ENCODE measurements around the gene GPR160.

DNA sequence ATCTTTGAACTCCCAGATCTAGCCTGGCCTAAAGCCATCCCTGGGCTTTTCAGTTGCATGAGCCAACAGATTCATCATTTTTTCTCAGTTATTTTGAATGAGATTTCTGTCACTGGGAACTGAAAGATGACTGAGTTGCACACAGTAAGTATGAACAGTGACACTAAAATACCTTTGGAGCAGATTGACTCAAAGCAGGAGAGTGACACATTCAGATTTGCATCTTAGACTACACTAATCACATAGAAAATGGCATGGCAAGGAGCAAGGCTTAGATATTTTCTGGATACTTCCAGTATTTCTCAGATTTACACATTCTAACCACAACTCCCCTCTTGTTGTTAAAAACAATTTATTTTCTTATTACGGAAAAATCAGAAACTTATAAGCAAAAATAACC lies 38.4 kb upstream of the GPR160 start:
- TF ChIP-seq CTCF (IDR thresholded peaks at IDR 0.05): no peak
- TF ChIP-seq POLR2A (IDR thresholded peaks at IDR 0.05): no peak
- no peak for TF ChIP-seq EP300 (IDR thresholded peaks at IDR 0.05)
